GM18873 (cell line): ENCODE results near the gene AGO3.

Experiments
- ATAC-seq: cut with Tn5 transposase; IDR thresholded peaks from one replicate; pipeline ENCODE4 v1.9.1; 2021; ENCODE audit warnings: mild to moderate bottlenecking, moderate library complexity, moderate number of reproducible peaks; ENCODE audit not compliant: unreplicated experiment, low FRiP score

Gene AGO3

DNA sequence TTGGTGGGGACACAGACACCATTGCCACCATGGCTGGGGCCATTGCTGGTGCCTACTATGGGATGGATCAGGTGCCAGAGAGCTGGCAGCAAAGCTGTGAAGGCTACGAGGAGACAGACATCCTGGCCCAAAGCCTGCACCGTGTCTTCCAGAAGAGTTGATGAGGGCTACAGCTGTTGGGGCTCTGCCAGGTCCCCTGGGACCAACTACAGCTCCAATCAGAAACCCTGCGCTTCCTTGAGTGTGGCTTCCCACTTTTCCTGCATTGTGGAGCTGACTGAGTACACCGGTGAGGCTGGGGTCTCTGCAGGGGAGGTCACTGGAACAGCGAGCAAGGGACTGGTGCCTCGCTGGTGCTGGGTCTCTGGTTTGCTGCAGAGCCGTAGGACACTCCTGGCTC lies 162.3 kb downstream of the AGO3 start:
- no peak for ATAC-seq

DNA sequence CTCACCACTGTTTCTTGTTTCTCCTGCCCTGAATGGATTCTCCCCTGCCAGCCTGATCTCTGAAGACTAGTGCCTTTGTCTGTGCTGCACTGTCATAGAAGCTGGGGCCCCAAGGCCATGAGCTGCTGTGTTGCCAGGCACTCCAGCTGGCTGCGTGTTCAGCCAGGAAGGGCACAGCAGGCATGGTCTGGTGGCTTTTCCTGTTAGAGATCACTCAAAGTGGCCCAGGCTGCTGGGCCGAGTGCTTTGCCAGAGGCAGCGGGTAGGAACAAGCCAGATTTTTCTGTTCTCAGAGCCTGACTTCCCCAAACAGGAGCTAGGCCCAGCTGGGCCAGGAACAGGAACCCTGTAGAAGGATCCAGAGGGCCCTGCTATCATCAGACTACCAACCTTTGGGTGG lies 163.0 kb downstream of the AGO3 start:
- ATAC-seq, result no peak

- no peak for ATAC-seq
Measured at GRCh38 chr1:36094621-36095061, 163.7 kb downstream of the AGO3 start.

DNA sequence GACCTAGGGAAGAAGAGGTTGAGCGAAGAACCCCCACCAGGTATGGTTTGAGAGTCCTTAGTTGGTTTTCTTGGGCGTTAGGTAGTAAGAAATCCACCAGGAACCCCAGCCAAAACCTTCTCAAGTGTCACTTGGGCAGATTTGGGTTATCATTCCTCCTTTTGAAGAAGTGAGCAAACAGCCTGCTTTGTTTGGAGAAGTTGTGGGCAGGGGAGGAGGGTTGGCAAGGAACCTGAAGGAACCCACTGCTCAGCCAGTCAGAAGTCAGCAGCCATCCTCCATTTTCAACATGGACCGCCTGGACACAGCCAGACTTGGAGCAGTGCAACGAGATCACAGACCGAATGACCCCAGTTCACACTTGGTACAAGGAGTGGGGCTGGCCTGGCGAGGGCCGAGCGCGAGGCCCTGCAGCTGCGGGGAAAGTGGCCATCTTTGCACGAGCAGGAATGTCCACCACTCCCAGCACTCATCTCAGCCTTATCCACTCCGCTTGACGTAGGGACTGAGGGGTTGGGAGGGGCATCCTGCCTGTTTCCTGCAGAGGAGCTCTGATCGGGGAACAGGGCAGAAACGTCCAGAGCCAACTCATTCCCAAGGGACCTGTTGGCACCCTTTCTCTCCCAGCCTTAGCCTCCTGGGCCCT lies 165.0 kb downstream of the AGO3 start:
- no peak for ATAC-seq

DNA sequence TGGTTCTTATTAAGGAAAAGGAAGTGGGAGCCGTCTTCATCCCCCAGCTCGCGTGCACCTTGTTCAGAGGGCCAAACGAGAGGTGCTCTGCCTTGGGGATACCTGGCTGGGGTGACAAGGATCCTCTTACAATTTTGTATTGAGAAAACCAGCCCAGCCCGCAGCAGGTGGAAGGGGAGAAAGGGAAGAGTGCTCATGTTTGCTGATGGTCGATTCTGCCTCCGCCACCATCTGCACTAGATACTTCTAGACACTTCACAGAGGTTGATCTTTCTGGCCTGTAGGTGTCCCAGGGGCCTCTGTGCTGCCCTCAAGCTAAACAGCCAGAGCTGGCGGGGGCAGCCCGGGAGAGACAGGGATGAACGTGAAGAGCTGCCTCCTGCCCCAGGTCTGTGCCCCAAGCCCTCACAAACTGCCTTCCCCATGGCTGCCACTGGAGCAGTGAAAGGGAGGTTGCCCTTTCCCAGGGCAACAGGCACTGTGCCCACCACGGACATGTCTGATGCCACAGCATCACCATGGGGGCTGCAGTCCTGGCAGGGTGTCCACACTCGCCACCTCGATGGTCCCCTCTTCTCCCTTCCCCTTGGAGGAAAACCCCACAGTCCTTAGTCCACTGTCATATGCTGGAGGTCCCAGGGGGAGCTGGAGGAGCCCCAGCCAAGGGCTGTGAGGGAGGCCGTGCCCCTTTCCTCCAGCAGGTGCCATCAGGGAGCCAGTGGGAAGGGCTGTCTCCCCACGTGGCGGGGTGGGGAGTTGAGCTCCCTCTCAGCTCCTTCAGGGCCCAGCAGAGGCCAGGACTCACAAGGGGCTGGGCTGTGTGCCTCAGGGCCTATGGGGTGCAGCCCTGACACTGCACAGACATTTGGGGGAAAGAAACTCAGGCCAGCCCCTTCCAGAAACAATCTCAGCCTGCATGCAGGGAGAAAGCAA lies 165.9 kb downstream of the AGO3 start:
- no peak for ATAC-seq

DNA sequence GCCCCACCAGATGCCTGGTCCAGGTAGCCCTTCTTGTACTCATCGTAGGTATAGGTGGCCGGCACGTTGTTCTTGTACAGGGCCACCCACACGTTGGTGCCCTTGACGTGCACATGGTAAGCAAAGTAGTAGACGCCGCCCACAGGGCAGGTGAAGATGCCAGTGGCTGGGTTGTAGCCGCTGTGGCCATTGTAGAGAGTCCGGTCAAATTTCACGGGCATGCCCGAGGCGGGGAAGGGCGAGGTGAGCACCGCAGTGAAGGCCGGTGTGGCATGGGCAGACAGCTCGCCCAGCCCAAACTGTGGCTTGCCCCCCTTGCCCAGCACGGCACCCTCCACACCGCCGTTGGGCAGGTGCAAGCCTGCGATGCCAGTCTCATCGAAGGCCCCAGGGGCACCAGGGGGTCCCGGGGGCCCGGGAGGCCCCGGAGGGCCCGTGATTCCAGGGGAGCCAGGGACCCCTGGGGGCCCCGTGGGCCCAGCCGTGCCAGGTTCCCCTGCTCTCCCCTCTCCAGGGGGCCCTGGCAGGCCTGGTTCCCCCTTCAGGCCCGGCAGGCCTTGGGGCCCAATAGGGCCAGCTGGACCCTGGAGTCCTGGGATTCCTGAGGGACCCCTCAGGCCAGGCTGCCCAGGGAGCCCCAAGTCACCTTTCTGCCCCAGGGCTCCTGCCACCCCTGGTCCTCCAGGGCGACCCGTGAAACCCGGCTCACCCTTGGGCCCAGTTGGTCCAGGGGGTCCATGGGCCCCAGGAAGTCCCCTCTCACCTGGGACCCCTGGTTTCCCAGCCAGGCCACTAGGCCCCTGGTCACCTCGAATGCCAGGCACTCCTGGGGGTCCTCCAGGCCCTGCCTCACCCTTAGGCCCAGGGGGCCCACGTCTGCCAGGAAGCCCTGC lies 167.0 kb downstream of the AGO3 start:
- ATAC-seq, result no peak

DNA sequence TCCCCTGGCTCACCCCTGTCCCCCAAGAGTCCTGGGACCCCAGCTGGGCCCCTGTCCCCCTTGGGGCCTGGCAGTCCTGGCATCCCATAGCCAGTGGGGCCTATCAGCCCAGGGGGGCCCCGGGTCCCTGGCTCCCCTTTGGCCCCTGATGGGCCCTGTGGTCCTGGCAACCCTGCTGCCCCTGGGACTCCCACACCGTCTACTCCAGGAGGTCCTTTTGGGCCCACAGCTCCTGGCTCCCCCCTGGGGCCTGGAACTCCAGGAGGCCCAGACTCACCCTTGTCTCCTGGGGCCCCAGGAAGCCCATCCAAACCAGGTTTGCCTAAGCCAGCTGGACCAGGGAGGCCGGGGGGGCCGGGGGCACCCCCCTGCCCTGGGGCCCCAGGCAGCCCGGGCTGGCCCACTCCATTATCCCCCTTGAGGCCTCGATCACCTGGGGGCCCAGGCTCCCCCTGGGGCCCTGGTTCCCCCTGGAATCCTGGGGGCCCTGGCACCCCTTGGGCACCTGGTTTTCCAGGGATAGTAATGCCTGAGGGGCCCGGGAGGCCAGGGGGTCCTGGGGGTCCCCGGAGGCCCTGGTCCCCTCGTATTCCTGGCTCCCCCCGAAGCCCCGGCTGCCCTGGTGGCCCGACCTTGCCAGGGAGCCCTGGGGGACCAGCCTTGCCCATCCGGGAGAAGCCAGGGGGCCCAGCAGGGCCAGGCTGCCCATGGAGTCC lies 167.9 kb downstream of the AGO3 start:
- no peak for ATAC-seq

- ATAC-seq, result no peak
Measured at GRCh38 chr1:36099681-36100341, 168.9 kb downstream of the AGO3 start.

DNA sequence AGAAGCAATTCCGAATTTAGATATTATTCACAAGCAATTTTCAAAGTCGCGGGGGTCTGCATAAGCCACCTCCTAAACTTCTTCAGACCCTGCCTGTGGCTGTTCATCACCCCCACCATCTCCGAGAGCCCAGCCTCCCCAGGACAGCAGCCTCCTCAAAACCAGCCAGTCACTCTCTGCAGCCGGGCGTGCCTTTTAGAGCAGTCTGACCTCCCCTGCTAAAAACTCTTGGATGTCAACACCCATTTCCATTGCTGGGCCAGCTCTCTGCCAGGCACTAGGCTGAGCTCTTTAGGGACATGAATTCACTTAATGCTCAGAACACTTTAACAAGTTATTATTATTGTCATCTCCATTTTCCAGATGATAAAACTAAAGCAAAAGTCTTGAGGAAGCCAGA lies 169.5 kb downstream of the AGO3 start:
- ATAC-seq, result no peak

DNA sequence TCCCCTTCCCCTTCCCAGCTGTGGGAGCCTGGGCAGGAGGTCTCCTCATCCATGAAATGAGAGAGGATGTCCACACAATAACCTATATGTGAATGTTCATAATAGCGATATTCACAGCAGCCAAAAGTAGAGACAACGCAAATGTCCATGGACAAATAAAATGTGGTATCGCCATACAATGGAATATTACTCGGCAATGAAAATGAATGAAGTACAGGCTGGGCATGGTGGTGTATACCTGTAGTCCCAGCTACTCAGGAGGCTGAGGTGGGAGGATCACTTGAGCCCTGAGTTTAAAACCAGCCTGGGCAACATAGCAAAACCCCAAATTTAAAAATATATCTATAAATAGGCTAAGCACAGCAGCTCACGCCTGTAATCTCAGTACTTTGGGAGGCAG lies 170.6 kb downstream of the AGO3 start:
- no peak for ATAC-seq

GRCh38 chr1:36106269-36106668 lies 175.4 kb downstream of the AGO3 start:
- no peak for ATAC-seq

- ATAC-seq, result no peak
Measured at GRCh38 chr1:36107394-36107793, 176.5 kb downstream of the AGO3 start.

- no peak for ATAC-seq
Measured at GRCh38 chr1:36108314-36108713, 177.4 kb downstream of the AGO3 start.

- ATAC-seq, result no peak
Measured at GRCh38 chr1:36109041-36109679, 178.3 kb downstream of the AGO3 start.

GRCh38 chr1:36111151-36111550 lies 180.2 kb downstream of the AGO3 start:
- no peak for ATAC-seq

- ATAC-seq, result no peak
Measured at GRCh38 chr1:36112823-36113222, 181.9 kb downstream of the AGO3 start.

- no peak for ATAC-seq
Measured at GRCh38 chr1:36114371-36114770, 183.5 kb downstream of the AGO3 start.

DNA sequence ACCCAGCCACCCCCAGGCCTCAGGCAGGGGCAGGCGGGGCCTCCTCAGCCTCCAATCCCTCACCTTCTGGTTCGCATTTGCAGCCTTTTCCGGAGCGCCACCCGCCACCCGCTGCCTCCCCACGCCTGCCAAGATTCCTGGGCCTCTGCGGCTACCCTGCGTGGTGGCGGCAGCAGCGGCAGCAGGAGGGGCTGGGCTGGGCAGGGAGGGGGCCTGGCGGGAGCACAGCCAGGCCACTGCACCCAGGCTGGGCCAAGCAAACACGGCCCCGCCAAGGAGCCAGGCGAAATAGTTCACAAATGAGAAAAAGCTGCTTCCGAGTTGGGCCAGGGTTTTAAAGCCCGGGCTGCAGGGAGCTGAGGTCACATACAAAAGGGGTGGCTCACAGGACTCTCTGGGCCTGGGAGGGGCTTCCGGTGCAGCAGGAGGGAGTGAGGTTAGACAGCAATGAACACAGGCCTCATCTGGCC lies 184.3 kb downstream of the AGO3 start:
- ATAC-seq, result no peak

DNA sequence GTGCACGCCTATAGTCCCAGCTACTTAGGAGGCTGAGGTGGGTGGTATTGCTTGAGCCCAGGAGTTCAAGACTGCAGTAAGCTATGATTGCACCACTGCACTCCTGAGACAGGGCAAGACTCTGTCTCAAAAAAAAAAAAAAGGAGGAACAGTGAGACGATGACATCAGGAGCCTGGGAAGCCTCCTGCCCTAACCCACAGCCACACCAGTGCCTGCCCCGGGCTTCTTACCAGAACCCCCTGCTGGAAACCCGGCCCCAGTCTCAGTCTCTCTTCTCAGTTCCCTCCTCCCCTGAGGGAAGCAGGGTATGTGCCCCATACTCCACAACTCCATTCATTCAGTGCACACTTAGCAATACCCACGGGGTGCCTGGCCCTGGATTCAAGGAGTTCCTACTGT lies 185.0 kb downstream of the AGO3 start:
- no peak for ATAC-seq
